Neuronal stem cell (in vitro differentiated cells): ENCODE measurements around the gene PKD1.

ENCODE experiments used
- DNase-seq: peaks from one replicate; pipeline ENCODE4 v3.0.0-alpha.2; 2013; ENCODE audit warnings: low spot score
- H2AFZ ChIP-seq: one replicate; pipeline ENCODE4 v1.6.1; 2013; ENCODE audit warnings: mild to moderate bottlenecking, low read length, inconsistent platforms
- H2AK5ac ChIP-seq: 2 replicates; pipeline ENCODE4 v1.6.1; 2013; ENCODE audit warnings: low read depth, mild to moderate bottlenecking, inconsistent platforms, low read length, moderate library complexity, mixed read lengths
- H2BK120ac ChIP-seq: 2 replicates; pipeline ENCODE4 v1.6.1; 2013; ENCODE audit warnings: low read depth, mild to moderate bottlenecking, inconsistent platforms, low read length, moderate library complexity, mixed read lengths
- H2BK12ac ChIP-seq: one replicate; pipeline ENCODE4 v1.6.1; 2013; ENCODE audit warnings: low read length, inconsistent platforms
- H2BK15ac ChIP-seq: 2 replicates; pipeline ENCODE4 v1.6.1; 2013; ENCODE audit warnings: mild to moderate bottlenecking, low read length, inconsistent platforms, mixed read lengths
- H2BK5ac ChIP-seq: one replicate; pipeline ENCODE4 v1.6.1; 2013; ENCODE audit warnings: inconsistent platforms, mild to moderate bottlenecking, low read length, moderate library complexity
- H3K14ac ChIP-seq: one replicate; pipeline ENCODE4 v1.6.1; 2013; ENCODE audit warnings: low read length, inconsistent platforms
- H3K18ac ChIP-seq: 2 replicates; pipeline ENCODE4 v1.6.1; 2013; ENCODE audit warnings: low read length, inconsistent platforms
- H3K23ac ChIP-seq: 2 replicates; pipeline ENCODE4 v1.6.1; 2013; ENCODE audit warnings: low read depth, mild to moderate bottlenecking, mixed read lengths, low read length, inconsistent platforms; ENCODE audit not compliant: poor library complexity
- H3K27ac ChIP-seq: replicated peaks from 3 replicates; pipeline ENCODE4 v1.5.1; 2013; ENCODE audit warnings: low read length, inconsistent platforms
- H3K27me3 ChIP-seq, 3 experiments: 2 replicates each; pipeline ENCODE4 v1.6.1; 2013; ENCODE audit warnings: low read length in 3 of 3, mild to moderate bottlenecking in 2 of 3, inconsistent platforms in 1 of 3, low read depth in 1 of 3, mixed read lengths in 1 of 3, moderate library complexity in 1 of 3; ENCODE audit not compliant: control insufficient read depth in 3 of 3, insufficient read depth in 3 of 3
- H3K36me3 ChIP-seq, 2 donors: replicated peaks in 1 of 2; 2 replicates each; pipeline ENCODE4 v1.6.1; 2013; ENCODE audit warnings: low read length in 2 of 2; ENCODE audit not compliant: control insufficient read depth in 2 of 2, insufficient read depth in 2 of 2
- H3K4ac ChIP-seq: 2 replicates; pipeline ENCODE4 v1.6.1; 2013; ENCODE audit warnings: inconsistent platforms, mild to moderate bottlenecking, low read length, moderate library complexity
- H3K4me1 ChIP-seq, 2 donors: 1 replicate in 1 of 2; 2 replicates in 1 of 2; pipeline ENCODE4 v1.6.1; 2013; ENCODE audit warnings: low read length in 2 of 2, low read depth in 1 of 2; ENCODE audit not compliant: control insufficient read depth in 2 of 2, insufficient read depth in 1 of 2
- H3K4me2 ChIP-seq: one replicate; pipeline ENCODE4 v1.6.1; 2013; ENCODE audit warnings: mild to moderate bottlenecking, low read length, inconsistent platforms; ENCODE audit not compliant: insufficient read depth, poor library complexity, severe bottlenecking
- H3K4me3 ChIP-seq, 2 donors: 2 replicates each; pipeline ENCODE4 v1.5.1; 2013; ENCODE audit warnings: low read length in 2 of 2, mild to moderate bottlenecking in 2 of 2, inconsistent platforms in 1 of 2, moderate library complexity in 1 of 2
- H3K79me1 ChIP-seq: one replicate; pipeline ENCODE4 v1.6.1; 2013; ENCODE audit warnings: low read depth, mild to moderate bottlenecking, inconsistent platforms, low read length, moderate library complexity
- H3K9ac ChIP-seq: one replicate; pipeline ENCODE4 v1.6.1; 2013; ENCODE audit warnings: mild to moderate bottlenecking, low read depth, low read length, inconsistent platforms; ENCODE audit not compliant: poor library complexity
- H3K9me3 ChIP-seq, 2 donors: replicated peaks in 1 of 2; 2 replicates each; pipeline versions ENCODE3 to v1.6.1; 2013; ENCODE audit warnings: low read length in 2 of 2, mild to moderate bottlenecking in 2 of 2, inconsistent platforms in 1 of 2, low read depth in 1 of 2, mixed read lengths in 1 of 2, moderate library complexity in 1 of 2; ENCODE audit not compliant: control insufficient read depth in 2 of 2, insufficient read depth in 1 of 2
- H4K8ac ChIP-seq: one replicate; pipeline ENCODE4 v1.6.1; 2013; ENCODE audit warnings: low read depth, mild to moderate bottlenecking, inconsistent platforms, low read length, moderate library complexity
- H4K91ac ChIP-seq: one replicate; pipeline ENCODE4 v1.6.1; 2013; ENCODE audit warnings: low read length, low read depth, mild to moderate bottlenecking, inconsistent platforms; ENCODE audit not compliant: poor library complexity
- WGBS, 2 donors: extraction: QIAGEN DNeasy Blood & Tissue Kit; methylation state at CpG; one replicate each; pipeline ENCODE4 v1.1.7; 2013; ENCODE audit warnings: missing lambda C conversion rate in 2 of 2, mixed read lengths in 1 of 2; ENCODE audit not compliant: insufficient read length in 2 of 2, insufficient replicate concordance in 1 of 2; ENCODE audit errors: extremely low coverage in 2 of 2; 5-methylcytosine and 5-hydroxymethylcytosine counted together

Gene PKD1

GRCh38 chr16:2147378-2147777, 11.7 kb upstream of the PKD1 start:
- Histone ChIP-seq H3K4ac (no peak overlapping the region), H2BK5ac (no peak overlapping the region), H3K79me1 (peaks cover 6% of the 10 kb centered on the region), H3K4me1 (peaks cover 2 to 33% of the 10 kb centered on the region in 2 donors), H3K9ac (no peak overlapping the region), H4K91ac (no peak overlapping the region), H3K4me3 (no peak overlapping the region), H4K8ac (no peak overlapping the region), H3K9me3 (no peaks in the 10 kb centered on the region), H3K36me3 (peaks cover 9 to 19% of the 10 kb centered on the region in 2 donors), H3K14ac (no peak overlapping the region), H3K4me2 (no peak overlapping the region), H3K27ac (no peak overlapping the region), H2AK5ac (peak overlapping the region; percentile 78), H2AFZ (no peak overlapping the region), H3K27me3 (no peaks in the 10 kb centered on the region), H2BK12ac (no peak overlapping the region), H2BK15ac (peak overlapping the region; percentile 4), H2BK120ac (no peak overlapping the region), H3K23ac (no peak overlapping the region), H3K18ac (peak overlapping the region; percentile 80)
- no peak for DNase-seq
- no CpG with 5 or more reads among the region's 6 CpGs for WGBS, 2 donors

GRCh38 chr16:2145843-2146242, 10.1 kb upstream of the PKD1 start:
- Histone ChIP-seq H3K4me1 (peaks cover 2 to 23% of the 10 kb centered on the region in 2 donors), H3K14ac (no peak overlapping the region), H3K27me3 (no peaks in the 10 kb centered on the region), H3K4ac (no peak overlapping the region), H3K18ac (no peak overlapping the region), H3K36me3 (peaks cover 0 to 3% of the 10 kb centered on the region in 2 donors), H3K4me3 (no peak overlapping the region), H4K91ac (no peak overlapping the region), H2BK12ac (no peak overlapping the region), H4K8ac (no peak overlapping the region), H2BK120ac (no peak overlapping the region), H3K9me3 (no peaks in the 10 kb centered on the region), H3K79me1 (peaks cover 6% of the 10 kb centered on the region), H3K9ac (no peak overlapping the region), H3K23ac (no peak overlapping the region), H3K4me2 (no peak overlapping the region), H3K27ac (no peak overlapping the region), H2AK5ac (no peak overlapping the region), H2BK15ac (no peak overlapping the region), H2AFZ (no peak overlapping the region), H2BK5ac (no peak overlapping the region)
- DNase-seq: no peak
- WGBS, 2 donors: no CpG with 5 or more reads among the region's 5 CpGs

- Histone ChIP-seq H3K36me3 (no peaks in the 10 kb centered on the region), H3K4me3 (peak overlapping the region in 1 of 2 donors; percentile 63), H3K4ac (no peak overlapping the region), H3K18ac (no peak overlapping the region), H3K27me3 (no peaks in the 10 kb centered on the region), H2BK5ac (peak overlapping the region; percentile 90), H3K23ac (no peak overlapping the region), H3K14ac (peak overlapping the region; percentile 21), H3K4me2 (no peak overlapping the region), H3K4me1 (peaks cover 2 to 5% of the 10 kb centered on the region in 2 donors), H4K8ac (no peak overlapping the region), H2BK12ac (no peak overlapping the region), H3K9me3 (no peaks in the 10 kb centered on the region), H2AFZ (no peak overlapping the region), H3K9ac (no peak overlapping the region), H2BK120ac (no peak overlapping the region), H3K27ac (no peak overlapping the region), H2BK15ac (peak overlapping the region; percentile 75), H2AK5ac (peak overlapping the region; percentile 84), H3K79me1 (peaks cover 2% of the 10 kb centered on the region), H4K91ac (no peak overlapping the region)
- no peak for DNase-seq
- no CpG with 5 or more reads among the region's 17 CpGs for WGBS, 2 donors
Observed at GRCh38 chr16:2143878-2144485, 8.3 kb upstream of the PKD1 start.

GRCh38 chr16:2142942-2143877, 7.5 kb upstream of the PKD1 start:
- Histone ChIP-seq H3K4ac (peak overlapping the region; percentile 89), H2AFZ (no peak overlapping the region), H3K4me2 (no peak overlapping the region), H2BK5ac (peak overlapping the region; percentile 75), H2BK12ac (no peak overlapping the region), H3K79me1 (no peaks in the 10 kb centered on the region), H3K9ac (peak overlapping the region; percentile 21), H3K18ac (peak overlapping the region; percentile 19), H2BK120ac (no peak overlapping the region), H3K9me3 (no peaks in the 10 kb centered on the region), H3K4me3 (peak overlapping the region in 1 of 2 donors; percentile 63), H3K4me1 (peaks cover 2 to 4% of the 10 kb centered on the region in 2 donors), H2BK15ac (peak overlapping the region; percentile 75), H3K14ac (no peak overlapping the region), H4K8ac (no peak overlapping the region), H4K91ac (no peak overlapping the region), H3K27ac (no peak overlapping the region), H3K36me3 (no peaks in the 10 kb centered on the region), H2AK5ac (peak overlapping the region; percentile 84), H3K23ac (no peak overlapping the region), H3K27me3 (no peaks in the 10 kb centered on the region)
- DNase-seq: no peak
- WGBS, 2 donors: no CpG with 5 or more reads among the region's 31 CpGs
